SU-DHL-6 (cell line): ENCODE data around the gene ITGB8.

Experiments used
- EZH2phosphoT487 ChIP-seq: fragments of 200-600 bp; sonication (generic), shearing (Covaris generic); conservative IDR thresholded peaks from 2 replicates; pipeline ENCODE4 v1.6.1; 2018; ENCODE audit warnings: mild to moderate bottlenecking, antibody characterized with exemption, low read length, moderate library complexity, mixed read lengths
- TF ChIP-seq, protein P1 (sequence below): fragments of 200-600 bp; sonication (generic); IDR thresholded peaks from one replicate; pipeline ENCODE4 v1.5.1; 2017; ENCODE audit warnings: antibody characterized with exemption, mild to moderate bottlenecking, low read length, moderate library complexity; ENCODE audit not compliant: insufficient read depth, poor library complexity, severe bottlenecking

DNA sequence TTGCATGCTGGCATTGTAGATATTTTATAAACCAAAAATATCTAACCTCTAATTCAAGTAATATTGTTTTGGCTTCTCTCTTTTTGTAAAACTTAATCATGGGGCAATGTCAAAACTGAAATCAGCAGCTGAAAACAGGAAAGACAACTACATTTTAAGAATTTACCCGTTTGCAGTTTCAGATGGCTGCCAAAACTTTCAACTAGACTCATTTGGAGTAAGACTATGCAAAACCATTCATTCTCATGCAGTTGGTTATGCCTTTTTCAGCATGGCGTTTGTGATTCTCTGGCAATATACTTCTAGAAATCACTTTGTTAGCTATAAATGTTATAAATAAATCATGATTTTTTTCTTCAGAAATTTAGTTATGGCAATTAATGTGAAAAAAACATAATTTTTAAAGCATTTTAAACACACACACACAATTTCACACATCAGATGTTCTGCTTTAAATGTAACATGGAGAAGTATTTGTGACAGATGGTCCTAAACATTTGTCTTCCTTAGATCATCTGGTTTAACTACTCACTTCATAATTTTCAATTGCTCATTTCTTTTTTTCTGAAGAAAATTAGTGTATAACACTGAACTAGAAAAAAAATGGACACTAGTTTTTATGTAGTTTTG lies 116.4 kb downstream of the ITGB8 start:
- TF ChIP-seq, protein P1, sequence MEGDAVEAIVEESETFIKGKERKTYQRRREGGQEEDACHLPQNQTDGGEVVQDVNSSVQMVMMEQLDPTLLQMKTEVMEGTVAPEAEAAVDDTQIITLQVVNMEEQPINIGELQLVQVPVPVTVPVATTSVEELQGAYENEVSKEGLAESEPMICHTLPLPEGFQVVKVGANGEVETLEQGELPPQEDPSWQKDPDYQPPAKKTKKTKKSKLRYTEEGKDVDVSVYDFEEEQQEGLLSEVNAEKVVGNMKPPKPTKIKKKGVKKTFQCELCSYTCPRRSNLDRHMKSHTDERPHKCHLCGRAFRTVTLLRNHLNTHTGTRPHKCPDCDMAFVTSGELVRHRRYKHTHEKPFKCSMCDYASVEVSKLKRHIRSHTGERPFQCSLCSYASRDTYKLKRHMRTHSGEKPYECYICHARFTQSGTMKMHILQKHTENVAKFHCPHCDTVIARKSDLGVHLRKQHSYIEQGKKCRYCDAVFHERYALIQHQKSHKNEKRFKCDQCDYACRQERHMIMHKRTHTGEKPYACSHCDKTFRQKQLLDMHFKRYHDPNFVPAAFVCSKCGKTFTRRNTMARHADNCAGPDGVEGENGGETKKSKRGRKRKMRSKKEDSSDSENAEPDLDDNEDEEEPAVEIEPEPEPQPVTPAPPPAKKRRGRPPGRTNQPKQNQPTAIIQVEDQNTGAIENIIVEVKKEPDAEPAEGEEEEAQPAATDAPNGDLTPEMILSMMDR = no peak
- no peak for TF ChIP-seq EZH2phosphoT487
